Measurements from ENCODE around the gene TRNAU1AP. TPM values are rescaled to one million over a fixed set of nuclear protein-coding genes. Genes with fewer than 3 reads are reported as not detected.

TRNAU1AP gene
- total and polyA plus RNA-seq, 2 of the 13 experiments (the other 11 are each of a cell fraction or from before 2014, with no cell fraction given): 29.0 to 42.9 TPM

- Histone ChIP-seq H3K4me1 (ENCODE audit: insufficient read depth, low read length) (peaks cover 40% of the 10 kb centered on the region), H3K79me2 (ENCODE audit: insufficient read depth, low read length) (no peaks in the 10 kb centered on the region), H3K27me3 (ENCODE audit: control insufficient read depth in 1 of 2, insufficient read depth in 2 of 2, low read length in 2 of 2) (no peaks in the 10 kb centered on the region), H3K9me3 (ENCODE audit: low read length) (no peaks in the 10 kb centered on the region), H2AFZ (ENCODE audit: low read length) (no peak overlapping the region), H4K20me1 (ENCODE audit: insufficient read depth, low read length) (no peaks in the 10 kb centered on the region), H3K4me2 (ENCODE audit: low read depth, low read length) (no peak overlapping the region), H3K27ac (ENCODE audit: extremely low read length, insufficient read depth, low read length) (no peak overlapping the region), H3K36me3 (replicated peaks in 1 of 2; ENCODE audit: control insufficient read depth in 1 of 2, insufficient read depth in 2 of 2, low read length in 2 of 2) (peaks cover 0 to 4% of the 10 kb centered on the region in 2 experiments; a peak in 2 of 5 replicates), H3K9ac (ENCODE audit: insufficient read depth, low read depth, low read length) (no peak overlapping the region), H3K4me3 (replicated peaks in 1 of 3; ENCODE audit: insufficient read depth in 1 of 3, low read depth in 2 of 3, low read length in 3 of 3) (no peak overlapping the region)
- TF ChIP-seq THRA (CRISPR knock-in tag; IDR thresholded peaks at IDR 0.05; ENCODE audit: borderline replicate concordance): no peak
- TF ChIP-seq, protein P1, sequence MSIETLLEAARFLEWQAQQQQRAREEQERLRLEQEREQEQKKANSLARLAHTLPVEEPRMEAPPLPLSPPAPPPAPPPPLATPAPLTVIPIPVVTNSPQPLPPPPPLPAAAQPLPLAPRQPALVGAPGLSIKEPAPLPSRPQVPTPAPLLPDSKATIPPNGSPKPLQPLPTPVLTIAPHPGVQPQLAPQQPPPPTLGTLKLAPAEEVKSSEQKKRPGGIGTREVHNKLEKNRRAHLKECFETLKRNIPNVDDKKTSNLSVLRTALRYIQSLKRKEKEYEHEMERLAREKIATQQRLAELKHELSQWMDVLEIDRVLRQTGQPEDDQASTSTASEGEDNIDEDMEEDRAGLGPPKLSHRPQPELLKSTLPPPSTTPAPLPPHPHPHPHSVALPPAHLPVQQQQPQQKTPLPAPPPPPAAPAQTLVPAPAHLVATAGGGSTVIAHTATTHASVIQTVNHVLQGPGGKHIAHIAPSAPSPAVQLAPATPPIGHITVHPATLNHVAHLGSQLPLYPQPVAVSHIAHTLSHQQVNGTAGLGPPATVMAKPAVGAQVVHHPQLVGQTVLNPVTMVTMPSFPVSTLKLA (IDR thresholded peaks at IDR 0.05): peak; percentile 65
- in situ Hi-C loops (cut with HindIII; ENCODE audit: extremely low pct_ligation_motif_present, low pct_unique_long_range_greater_than_20kb) (loop anchor here (5.0 to 25.0 kb wide), 2 partner anchors 88 to 193 kb away; no protein-coding TSS in a partner anchor), intact Hi-C loops (cut with micrococcal nuclease; ENCODE audit: unreplicated experiment) (loop anchor here (5.0 kb wide), 1 partner anchor 248 kb away; no protein-coding TSS in a partner anchor)
- ATAC-seq: no peak
- no TSS peak for BruUV-seq (replicated peaks)
- 70% methylated on average over 6 of the region's 6 CpGs for WGBS (ENCODE audit: low lambda C conversion rate)
- POLR2A ChIA-PET: interaction anchor here (0.6 to 2.0 kb wide), 2 partner anchors 23 to 24 kb away, joined by 3 to 7 read pairs; no protein-coding TSS in a partner anchor
- no peak for DNase-seq (ENCODE audit: low spot score)
- CTCF ChIA-PET (ENCODE audit: low intra/inter-chr PET ratio, low total read pairs): no interaction called here
- FAIRE-seq: no peak
Observed at GRCh38 chr1:28604962-28605361, 52.1 kb downstream of the TRNAU1AP start.

DNA sequence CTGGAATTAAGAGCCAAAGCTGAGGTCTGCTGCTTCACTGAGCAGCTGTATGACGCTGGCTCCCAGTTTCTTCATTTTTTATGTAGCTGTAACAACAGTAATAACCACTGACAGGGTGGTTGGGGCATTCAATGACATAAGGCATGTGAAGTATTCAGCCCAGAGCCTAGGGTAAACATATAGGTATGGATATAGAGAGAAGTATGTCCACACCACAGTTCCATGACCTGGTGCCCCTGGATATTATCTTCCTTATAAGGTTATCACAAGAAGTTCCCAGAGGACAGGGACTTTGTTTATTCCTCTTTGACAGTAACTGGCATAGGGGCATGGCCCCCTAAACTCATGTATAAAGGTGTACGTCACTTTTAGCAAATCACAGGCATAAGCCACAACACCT, 53.9 kb downstream of the TRNAU1AP start:
- Histone ChIP-seq H3K9me3 (ENCODE audit: low read length) (no peaks in the 10 kb centered on the region), H3K4me1 (ENCODE audit: insufficient read depth, low read length) (peaks cover 36% of the 10 kb centered on the region), H3K36me3 (replicated peaks in 1 of 2; ENCODE audit: control insufficient read depth in 1 of 2, insufficient read depth in 2 of 2, low read length in 2 of 2) (peaks cover 0 to 4% of the 10 kb centered on the region in 2 experiments; a peak in 2 of 5 replicates), H4K20me1 (ENCODE audit: insufficient read depth, low read length) (no peaks in the 10 kb centered on the region), H3K79me2 (ENCODE audit: insufficient read depth, low read length) (no peaks in the 10 kb centered on the region), H3K9ac (ENCODE audit: insufficient read depth, low read depth, low read length) (peak overlapping the region; percentile 10; the same call in 1 of the 2 replicates), H3K27me3 (ENCODE audit: control insufficient read depth in 1 of 2, insufficient read depth in 2 of 2, low read length in 2 of 2) (no peaks in the 10 kb centered on the region), H3K27ac (ENCODE audit: extremely low read length, insufficient read depth, low read length) (peak overlapping the region; percentile 50), H2AFZ (ENCODE audit: low read length) (no peak overlapping the region), H3K4me2 (ENCODE audit: low read depth, low read length) (peak overlapping the region; percentile 33; the same call in 1 of the 2 replicates), H3K4me3 (replicated peaks in 1 of 3; ENCODE audit: insufficient read depth in 1 of 3, low read depth in 2 of 3, low read length in 3 of 3) (no peak overlapping the region)
- CTCF ChIA-PET (ENCODE audit: low intra/inter-chr PET ratio, low total read pairs): no interaction called here
- peak; percentile 91 for DNase-seq (ENCODE audit: low spot score)
- in situ Hi-C loops (cut with HindIII; ENCODE audit: extremely low pct_ligation_motif_present, low pct_unique_long_range_greater_than_20kb): loop anchor here (25.0 kb wide), 1 partner anchor 194 kb away; no protein-coding TSS in a partner anchor
- intact Hi-C loops (cut with micrococcal nuclease; ENCODE audit: unreplicated experiment): no loop called here
- WGBS (ENCODE audit: low lambda C conversion rate): 46% methylated on average over 2 of the region's 2 CpGs
- ATAC-seq: peak; percentile 93
- BruUV-seq (replicated peaks): no TSS peak
- FAIRE-seq: no peak
- POLR2A ChIA-PET: interaction anchor here (1.0 to 2.0 kb wide), 3 partner anchors 11 to 37 kb away, joined by 3 to 7 read pairs (median 3); partner anchors contain the start of gene TAF12
- no peak for TF ChIP-seq NFYB (CRISPR knock-in tag; IDR thresholded peaks at IDR 0.05)
- TF ChIP-seq ZBTB20 (CRISPR knock-in tag; IDR thresholded peaks at IDR 0.05; ENCODE audit: borderline replicate concordance, low read depth): peak; percentile 60; the same call in 1 of the 2 replicates
- TF ChIP-seq FOXA1 (IDR thresholded peaks at IDR 0.05): no peak
- TF ChIP-seq FOXA1 (CRISPR knock-in tag; IDR thresholded peaks at IDR 0.05): peak; percentile 58
- TF ChIP-seq MED1 (CRISPR knock-in tag; IDR thresholded peaks at IDR 0.05): 0 out of 2 replicates have a peak, but pooled peaks have one; percentile 32
- no peak for TF ChIP-seq SOX13 (IDR thresholded peaks at IDR 0.05)
- peak in 1 of 2 experiments; percentile 32; a peak in 1 of 4 replicates for TF ChIP-seq SOX13 (CRISPR knock-in tag; conservative IDR thresholded peaks at IDR 0.05 in 1 of 2, IDR thresholded peaks at IDR 0.05 in 1 of 2)
- peak; percentile 51; the same call in 1 of the 2 replicates for TF ChIP-seq SRF (IDR thresholded peaks at IDR 0.05; ENCODE audit: low read depth, low read length)
- 0 out of 2 replicates have a peak, but pooled peaks have one; percentile 21 for TF ChIP-seq ISL2 (CRISPR knock-in tag; IDR thresholded peaks at IDR 0.05)
- 0 out of 4 replicates have a peak, but pooled peaks of 1 of the 2 experiments have one; percentile 43 for TF ChIP-seq NR2F1 (CRISPR knock-in tag; IDR thresholded peaks at IDR 0.05)
- peak; percentile 69 for TF ChIP-seq SAP130 (CRISPR knock-in tag; IDR thresholded peaks at IDR 0.05; ENCODE audit: low read depth)
- no peak; the same call in 1 of the 2 replicates for TF ChIP-seq NR2F6 (IDR thresholded peaks at IDR 0.05)
- 0 out of 2 replicates have a peak, but pooled peaks have one; percentile 58 for TF ChIP-seq NR2F6 (CRISPR knock-in tag; IDR thresholded peaks at IDR 0.05)
- TF ChIP-seq KAT8 (CRISPR knock-in tag; IDR thresholded peaks at IDR 0.05): no peak
- peak; percentile 56 for TF ChIP-seq TEAD3 (CRISPR knock-in tag; optimal IDR thresholded peaks at IDR 0.05; ENCODE audit: borderline replicate concordance)
